ENCODE measurements around the gene KIAA0753.

Gene KIAA0753

DNA sequence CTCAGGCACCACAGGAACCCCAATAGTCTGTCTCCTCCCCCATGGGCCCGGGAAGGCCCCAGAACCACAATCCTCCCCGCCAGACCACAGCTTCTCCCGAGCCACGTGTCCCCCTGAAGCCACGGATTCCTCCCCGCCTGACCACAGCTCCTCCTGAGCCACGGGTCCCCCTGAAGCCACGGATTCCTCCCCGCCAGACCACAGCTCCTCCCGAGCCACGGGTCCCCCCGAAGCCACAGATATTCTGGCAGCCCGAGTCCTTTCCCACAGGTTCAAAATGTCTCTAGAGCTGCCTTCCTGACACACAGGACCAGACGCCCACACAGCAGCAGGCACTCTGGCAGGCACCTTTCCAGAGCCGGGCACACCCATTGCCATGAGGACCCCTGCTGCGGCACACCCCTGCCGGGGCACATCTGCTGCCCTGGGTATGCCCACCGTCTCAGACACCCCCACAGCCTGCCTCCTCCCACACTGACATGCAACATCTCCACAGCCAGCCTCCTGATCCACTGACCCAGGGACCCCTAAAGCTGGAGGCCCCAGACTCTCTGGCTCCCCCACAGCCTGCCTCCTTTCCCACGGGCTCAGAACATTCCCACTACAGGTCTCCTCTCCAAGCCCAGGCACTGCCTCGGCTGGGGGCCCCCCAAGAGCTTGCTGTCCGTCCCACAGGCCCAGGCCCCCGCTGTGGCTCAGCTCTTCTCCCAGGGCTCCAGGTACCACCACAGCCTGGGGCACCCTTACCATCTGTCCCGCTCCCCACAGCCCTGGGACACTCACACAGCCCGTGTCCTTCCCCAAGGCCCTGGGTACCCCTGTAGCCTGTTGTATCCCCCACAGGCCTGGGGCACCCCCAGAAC, 2.2 kb downstream of the KIAA0753 start:
- ChIA-PET CTCF (interaction anchor here (0.6 to 2.0 kb wide), 2 partner anchors 10 to 202 kb away, joined by 3 to 5 read pairs; no protein-coding TSS in a partner anchor), POLR2A (no interaction called here)
- H3K9me3 ChIP-seq (ENCODE audit: control extremely low read depth in 1 of 5, control insufficient read depth in 4 of 5, insufficient read depth in 2 of 5, low read depth in 1 of 5, low read length in 4 of 5) = no peaks in the 10 kb centered on the region
- no peak overlapping the region for H3K27ac ChIP-seq (ENCODE audit: insufficient read depth in 1 of 2, low read depth in 1 of 2, low read length in 2 of 2, poor library complexity in 1 of 2, severe bottlenecking in 2 of 2)
- DNase-seq = peak in 1 of 3 donors; percentile 20
- peaks cover 7 to 38% (median 31%) of the 10 kb centered on the region in 4 experiments for H3K4me1 ChIP-seq (ENCODE audit: control extremely low read depth in 1 of 4, control insufficient read depth in 4 of 4, insufficient read depth in 4 of 4, low read length in 3 of 4)
- H3K27me3 ChIP-seq (replicated peaks in 2 of 5; ENCODE audit: control insufficient read depth in 4 of 5, insufficient read depth in 5 of 5, low read length in 4 of 5) = no peaks in the 10 kb centered on the region
- peak overlapping the region in 1 of 7 experiments; percentile 96 for H3K4me3 ChIP-seq (ENCODE audit: control insufficient read depth in 1 of 7, extremely low read depth in 1 of 7, insufficient read depth in 4 of 7, low read depth in 2 of 7, low read length in 6 of 7)
- WGBS (ENCODE audit: insufficient coverage) = 38% methylated on average over 18 of the region's 24 CpGs
- H3K36me3 ChIP-seq (ENCODE audit: control insufficient read depth in 4 of 4, insufficient read depth in 4 of 4, low read length in 3 of 4) = peaks cover 5 to 17% (median 8%) of the 10 kb centered on the region in 4 experiments

DNA sequence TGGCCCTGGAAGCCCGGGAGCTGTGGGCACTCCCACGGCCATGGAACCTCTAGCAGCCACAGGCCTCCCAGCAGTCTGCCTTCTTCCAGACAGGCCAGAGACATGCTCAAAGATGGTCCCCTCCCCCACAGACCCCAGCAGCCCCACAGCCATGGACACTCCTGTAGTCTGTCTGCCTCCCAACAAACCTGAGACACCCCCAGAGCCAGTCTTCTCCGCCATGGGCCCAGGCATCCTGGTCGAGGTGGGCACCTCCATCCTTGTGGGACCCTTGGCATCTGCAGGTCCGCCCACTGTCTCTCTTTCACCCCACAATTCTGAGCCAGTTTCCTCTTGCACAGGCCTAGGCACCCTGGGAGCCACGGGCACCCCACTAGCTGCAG, 3.1 kb downstream of the KIAA0753 start:
- peaks cover 7 to 37% (median 31%) of the 10 kb centered on the region in 4 experiments for H3K4me1 ChIP-seq (ENCODE audit: control extremely low read depth in 1 of 4, control insufficient read depth in 4 of 4, insufficient read depth in 4 of 4, low read length in 3 of 4)
- no peak overlapping the region for H3K4me3 ChIP-seq (ENCODE audit: control insufficient read depth in 1 of 7, extremely low read depth in 1 of 7, insufficient read depth in 4 of 7, low read depth in 2 of 7, low read length in 6 of 7)
- peaks cover 5 to 21% (median 11%) of the 10 kb centered on the region in 4 experiments for H3K36me3 ChIP-seq (ENCODE audit: control insufficient read depth in 4 of 4, insufficient read depth in 4 of 4, low read length in 3 of 4)
- ChIA-PET CTCF (interaction anchor here (1.1 kb wide), 1 partner anchor 22 kb away, joined by 3 read pairs; no protein-coding TSS in a partner anchor), POLR2A (no interaction called here)
- H3K27me3 ChIP-seq (replicated peaks in 2 of 5; ENCODE audit: control insufficient read depth in 4 of 5, insufficient read depth in 5 of 5, low read length in 4 of 5) = no peaks in the 10 kb centered on the region
- H3K9me3 ChIP-seq (ENCODE audit: control extremely low read depth in 1 of 5, control insufficient read depth in 4 of 5, insufficient read depth in 2 of 5, low read depth in 1 of 5, low read length in 4 of 5) = no peaks in the 10 kb centered on the region
- no peak overlapping the region for H3K27ac ChIP-seq (ENCODE audit: insufficient read depth in 1 of 2, low read depth in 1 of 2, low read length in 2 of 2, poor library complexity in 1 of 2, severe bottlenecking in 2 of 2)
- DNase-seq = no peak
- WGBS (ENCODE audit: insufficient coverage) = 93% methylated on average over 6 of the region's 6 CpGs

DNA sequence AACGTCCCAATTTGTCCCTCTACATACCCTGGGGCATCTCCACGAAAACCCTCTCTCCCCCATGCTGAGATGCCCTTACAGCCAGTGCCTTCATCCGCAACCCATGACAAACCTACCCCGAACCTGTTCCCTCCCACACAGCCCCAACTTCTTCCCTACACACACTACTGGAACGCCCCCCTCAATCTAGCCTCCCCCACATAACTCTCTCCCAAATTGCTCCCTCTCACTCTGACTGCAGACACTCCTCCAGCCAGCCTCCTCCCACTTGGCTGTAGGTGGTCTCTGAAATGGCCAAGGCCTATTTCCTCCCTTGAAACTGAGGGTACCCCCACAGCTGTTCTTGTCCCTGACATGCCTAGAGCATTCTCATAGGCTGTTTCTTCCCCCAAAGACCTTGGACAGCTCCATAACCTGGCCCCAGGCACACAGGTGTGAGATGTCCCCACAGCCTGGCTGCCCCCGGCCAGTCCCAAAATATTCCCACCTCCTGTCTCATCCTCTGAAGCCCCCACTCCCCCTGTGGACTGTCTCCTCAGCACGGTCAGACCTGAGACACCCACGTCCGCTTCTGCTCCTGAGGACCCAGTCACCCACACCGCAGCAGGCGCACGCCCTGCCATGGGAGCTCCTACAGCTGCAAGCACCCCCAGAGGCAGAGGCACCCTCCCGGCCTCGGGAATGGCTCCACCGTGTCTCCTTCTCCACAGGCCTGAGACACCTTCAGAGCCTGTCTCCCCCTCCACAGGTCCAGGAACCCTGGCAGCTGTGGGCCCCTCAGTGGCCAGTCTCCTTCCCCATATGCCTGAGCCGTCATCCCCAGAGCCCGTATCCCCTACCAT, 3.7 kb downstream of the KIAA0753 start:
- H3K36me3 ChIP-seq (ENCODE audit: control insufficient read depth in 4 of 4, insufficient read depth in 4 of 4, low read length in 3 of 4) = peaks cover 3 to 25% (median 14%) of the 10 kb centered on the region in 4 experiments
- 95% methylated on average over 15 of the region's 17 CpGs for WGBS (ENCODE audit: insufficient coverage)
- DNase-seq = no peak
- H3K27ac ChIP-seq (ENCODE audit: insufficient read depth in 1 of 2, low read depth in 1 of 2, low read length in 2 of 2, poor library complexity in 1 of 2, severe bottlenecking in 2 of 2) = no peak overlapping the region
- H3K27me3 ChIP-seq (replicated peaks in 2 of 5; ENCODE audit: control insufficient read depth in 4 of 5, insufficient read depth in 5 of 5, low read length in 4 of 5) = no peaks in the 10 kb centered on the region
- H3K4me3 ChIP-seq (ENCODE audit: control insufficient read depth in 1 of 7, extremely low read depth in 1 of 7, insufficient read depth in 4 of 7, low read depth in 2 of 7, low read length in 6 of 7) = no peak overlapping the region
- H3K4me1 ChIP-seq (ENCODE audit: control extremely low read depth in 1 of 4, control insufficient read depth in 4 of 4, insufficient read depth in 4 of 4, low read length in 3 of 4) = peaks cover 6 to 32% (median 29%) of the 10 kb centered on the region in 4 experiments
- no peaks in the 10 kb centered on the region for H3K9me3 ChIP-seq (ENCODE audit: control extremely low read depth in 1 of 5, control insufficient read depth in 4 of 5, insufficient read depth in 2 of 5, low read depth in 1 of 5, low read length in 4 of 5)
- POLR2A ChIA-PET = no interaction called here
- CTCF ChIA-PET = interaction anchor here (1.1 to 1.6 kb wide), 2 partner anchors 15 to 21 kb away, joined by 3 read pairs; no protein-coding TSS in a partner anchor

DNA sequence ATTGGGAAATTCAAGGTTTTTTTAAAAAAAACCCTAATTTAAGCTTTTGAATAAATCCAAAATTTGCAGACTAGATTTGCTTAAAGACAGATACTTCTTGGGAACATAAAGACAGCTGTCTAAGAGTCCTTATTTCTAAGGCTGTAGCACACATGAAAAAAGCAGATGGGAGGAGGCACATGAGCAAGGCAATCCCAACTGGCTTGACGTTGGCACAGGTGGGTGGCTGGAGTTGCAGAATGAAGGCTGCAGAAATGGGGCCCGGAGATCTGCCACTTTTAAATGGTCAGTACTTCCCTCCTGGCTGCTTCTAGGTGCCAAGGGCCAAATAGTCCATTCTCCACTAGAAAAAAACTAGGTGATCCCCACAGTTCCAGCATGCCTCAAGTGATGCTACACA, 4.4 kb downstream of the KIAA0753 start:
- no peak for DNase-seq
- ChIA-PET CTCF (interaction anchor here (1.6 kb wide), 1 partner anchor 14 kb away, joined by 3 read pairs; no protein-coding TSS in a partner anchor), POLR2A (no interaction called here)
- 100% methylated on average over 2 of the region's 2 CpGs for WGBS (ENCODE audit: insufficient coverage)
- H3K27me3 ChIP-seq (replicated peaks in 2 of 5; ENCODE audit: control insufficient read depth in 4 of 5, insufficient read depth in 5 of 5, low read length in 4 of 5) = no peaks in the 10 kb centered on the region
- H3K9me3 ChIP-seq (ENCODE audit: control extremely low read depth in 1 of 5, control insufficient read depth in 4 of 5, insufficient read depth in 2 of 5, low read depth in 1 of 5, low read length in 4 of 5) = no peaks in the 10 kb centered on the region
- no peak overlapping the region for H3K27ac ChIP-seq (ENCODE audit: insufficient read depth in 1 of 2, low read depth in 1 of 2, low read length in 2 of 2, poor library complexity in 1 of 2, severe bottlenecking in 2 of 2)
- peaks cover 3 to 26% (median 16%) of the 10 kb centered on the region in 4 experiments for H3K36me3 ChIP-seq (ENCODE audit: control insufficient read depth in 4 of 4, insufficient read depth in 4 of 4, low read length in 3 of 4)
- peaks cover 0 to 25% (median 24%) of the 10 kb centered on the region in 4 experiments for H3K4me1 ChIP-seq (ENCODE audit: control extremely low read depth in 1 of 4, control insufficient read depth in 4 of 4, insufficient read depth in 4 of 4, low read length in 3 of 4)
- H3K4me3 ChIP-seq (ENCODE audit: control insufficient read depth in 1 of 7, extremely low read depth in 1 of 7, insufficient read depth in 4 of 7, low read depth in 2 of 7, low read length in 6 of 7) = no peak overlapping the region

DNA sequence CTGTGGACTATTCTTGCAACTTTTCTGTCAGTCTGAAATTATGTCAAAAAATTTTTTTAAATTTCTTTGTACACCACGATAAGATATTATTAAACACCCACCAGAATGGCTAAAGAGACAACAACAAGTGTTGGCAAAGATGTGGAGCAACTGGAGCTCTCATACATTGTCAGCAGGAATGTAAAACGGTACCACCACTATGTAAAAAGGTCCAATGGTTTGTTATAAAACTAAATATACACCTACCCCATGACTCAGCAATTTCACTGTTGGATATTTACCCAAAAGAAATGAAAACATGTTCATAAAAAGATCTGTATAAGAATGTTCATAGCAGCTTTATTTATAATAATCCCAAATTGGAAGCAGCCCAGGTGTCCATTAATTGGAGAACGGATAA, 7.2 kb downstream of the KIAA0753 start:
- POLR2A ChIA-PET = no interaction called here
- no peak for DNase-seq
- H3K27ac ChIP-seq (ENCODE audit: insufficient read depth in 1 of 2, low read depth in 1 of 2, low read length in 2 of 2, poor library complexity in 1 of 2, severe bottlenecking in 2 of 2) = no peak overlapping the region
- H3K4me1 ChIP-seq (ENCODE audit: control extremely low read depth in 1 of 4, control insufficient read depth in 4 of 4, insufficient read depth in 4 of 4, low read length in 3 of 4) = peaks cover 0 to 7% (median 6%) of the 10 kb centered on the region in 4 experiments
- H3K27me3 ChIP-seq (replicated peaks in 2 of 5; ENCODE audit: control insufficient read depth in 4 of 5, insufficient read depth in 5 of 5, low read length in 4 of 5) = no peaks in the 10 kb centered on the region
- H3K9me3 ChIP-seq (ENCODE audit: control extremely low read depth in 1 of 5, control insufficient read depth in 4 of 5, insufficient read depth in 2 of 5, low read depth in 1 of 5, low read length in 4 of 5) = no peaks in the 10 kb centered on the region
- no CpG with 5 or more reads among the region's 3 CpGs for WGBS (ENCODE audit: insufficient coverage)
- peaks cover 8 to 46% (median 18%) of the 10 kb centered on the region in 4 experiments for H3K36me3 ChIP-seq (ENCODE audit: control insufficient read depth in 4 of 4, insufficient read depth in 4 of 4, low read length in 3 of 4)
- CTCF ChIA-PET = no interaction called here
- H3K4me3 ChIP-seq (ENCODE audit: control insufficient read depth in 1 of 7, extremely low read depth in 1 of 7, insufficient read depth in 4 of 7, low read depth in 2 of 7, low read length in 6 of 7) = no peak overlapping the region

DNA sequence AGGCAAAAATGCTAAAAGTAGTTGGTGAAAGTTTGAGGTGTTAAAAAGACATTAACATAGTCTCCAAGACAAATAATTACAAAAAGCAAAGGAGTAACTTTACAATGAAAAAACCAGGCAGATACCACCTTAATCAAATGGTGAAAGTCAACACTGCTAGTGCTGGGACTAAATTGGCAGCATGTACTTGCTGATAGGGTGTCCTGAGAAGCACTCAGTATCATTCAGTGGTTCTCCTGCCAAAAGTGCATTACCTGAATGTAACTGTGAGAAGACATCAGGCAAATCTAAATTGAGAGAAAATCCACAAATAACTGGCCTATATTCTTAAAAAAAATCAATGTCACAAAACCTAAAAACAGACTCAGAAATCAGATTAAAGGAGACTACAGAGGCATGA, 8.0 kb downstream of the KIAA0753 start:
- Histone ChIP-seq H3K4me1 (ENCODE audit: control extremely low read depth in 1 of 4, control insufficient read depth in 4 of 4, insufficient read depth in 4 of 4, low read length in 3 of 4) (no peaks in the 10 kb centered on the region), H3K27me3 (replicated peaks in 2 of 5; ENCODE audit: control insufficient read depth in 4 of 5, insufficient read depth in 5 of 5, low read length in 4 of 5) (no peaks in the 10 kb centered on the region), H3K27ac (ENCODE audit: insufficient read depth in 1 of 2, low read depth in 1 of 2, low read length in 2 of 2, poor library complexity in 1 of 2, severe bottlenecking in 2 of 2) (no peak overlapping the region), H3K36me3 (ENCODE audit: control insufficient read depth in 4 of 4, insufficient read depth in 4 of 4, low read length in 3 of 4) (peaks cover 8 to 54% (median 22%) of the 10 kb centered on the region in 4 experiments), H3K9me3 (ENCODE audit: control extremely low read depth in 1 of 5, control insufficient read depth in 4 of 5, insufficient read depth in 2 of 5, low read depth in 1 of 5, low read length in 4 of 5) (no peaks in the 10 kb centered on the region), H3K4me3 (ENCODE audit: control insufficient read depth in 1 of 7, extremely low read depth in 1 of 7, insufficient read depth in 4 of 7, low read depth in 2 of 7, low read length in 6 of 7) (no peak overlapping the region)
- POLR2A ChIA-PET = no interaction called here
- DNase-seq = no peak
- CTCF ChIA-PET = no interaction called here

Data from common myeloid progenitor, CD34-positive (primary cell).